ENCODE measurements around the gene RBFOX2.

RBFOX2 gene

DNA sequence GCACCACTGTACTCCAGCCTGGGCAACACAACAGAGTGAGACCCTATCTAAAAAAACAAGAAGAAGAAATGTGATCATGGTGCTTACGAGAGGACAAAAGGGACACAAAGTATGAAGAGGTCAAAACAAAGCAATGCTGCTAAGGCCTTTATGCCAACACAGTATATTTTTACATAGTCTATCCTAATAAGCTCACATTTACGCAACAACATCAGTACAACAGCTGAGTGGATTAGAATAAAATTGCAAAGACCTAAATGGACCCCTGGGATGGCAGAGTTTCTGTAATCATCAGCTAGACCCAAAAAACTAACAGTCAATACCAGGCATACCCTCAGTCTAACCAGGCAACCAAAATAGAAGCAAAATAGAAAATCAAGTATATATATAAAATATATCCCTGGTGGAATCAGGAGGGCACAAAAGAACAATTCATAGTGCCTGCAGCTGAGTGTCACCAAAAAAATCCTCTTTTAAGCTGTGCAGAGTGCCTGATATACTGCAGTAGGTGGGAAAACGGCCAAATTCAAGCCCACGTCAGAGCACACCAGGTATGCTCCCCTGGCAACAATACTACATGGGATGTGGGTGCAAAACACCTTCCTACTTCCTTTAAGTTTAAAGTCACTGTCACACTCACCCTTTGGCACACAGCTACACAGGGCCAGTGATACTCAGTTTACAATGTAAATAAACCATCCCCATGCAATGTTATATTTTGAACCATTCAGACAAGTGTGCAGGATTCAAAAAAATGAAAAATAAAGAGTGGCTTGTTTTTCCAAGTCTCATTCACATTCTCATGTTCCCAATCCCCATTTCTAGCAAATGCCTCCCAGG is 57.8 kb downstream of the RBFOX2 start:
- DNase-seq, result no peak

- no peak for DNase-seq
These were observed 61.6 kb downstream of the RBFOX2 start for GRCh38 chr22:35967046-35967397.

DNA sequence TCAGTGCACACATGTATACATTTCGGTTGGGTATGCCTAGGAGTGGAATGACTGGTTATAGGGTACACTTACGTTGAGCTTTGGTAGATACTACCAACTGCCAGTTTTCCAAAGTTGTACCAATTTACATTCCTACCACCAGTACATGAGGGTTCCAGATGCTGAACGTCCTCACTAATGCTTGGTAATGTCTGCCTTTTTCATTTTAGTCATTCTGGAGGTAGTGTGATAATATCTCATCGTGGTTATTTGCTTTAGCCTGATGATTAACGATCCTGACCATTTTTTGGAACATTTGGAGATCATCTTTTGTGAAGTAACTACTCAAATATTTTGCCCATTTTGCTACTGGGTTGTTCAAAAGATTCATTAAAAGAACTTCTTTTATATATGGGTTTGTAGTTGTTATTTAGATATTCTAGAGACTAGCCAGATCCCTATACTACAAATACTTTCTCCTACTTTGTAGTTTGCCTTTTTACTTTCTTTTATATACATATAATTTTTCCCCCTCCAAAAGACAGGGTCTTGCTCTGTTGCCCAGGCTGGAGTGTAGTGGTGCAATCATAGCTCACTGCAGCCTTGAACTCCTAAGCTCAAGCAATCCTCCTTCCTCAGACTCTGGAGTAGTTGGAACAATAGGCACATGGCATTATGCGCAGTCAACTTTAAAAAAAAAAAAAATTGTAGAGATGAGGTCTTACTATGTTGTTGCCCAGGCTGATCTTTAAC is 62.1 kb downstream of the RBFOX2 start:
- no peak for DNase-seq

DNA sequence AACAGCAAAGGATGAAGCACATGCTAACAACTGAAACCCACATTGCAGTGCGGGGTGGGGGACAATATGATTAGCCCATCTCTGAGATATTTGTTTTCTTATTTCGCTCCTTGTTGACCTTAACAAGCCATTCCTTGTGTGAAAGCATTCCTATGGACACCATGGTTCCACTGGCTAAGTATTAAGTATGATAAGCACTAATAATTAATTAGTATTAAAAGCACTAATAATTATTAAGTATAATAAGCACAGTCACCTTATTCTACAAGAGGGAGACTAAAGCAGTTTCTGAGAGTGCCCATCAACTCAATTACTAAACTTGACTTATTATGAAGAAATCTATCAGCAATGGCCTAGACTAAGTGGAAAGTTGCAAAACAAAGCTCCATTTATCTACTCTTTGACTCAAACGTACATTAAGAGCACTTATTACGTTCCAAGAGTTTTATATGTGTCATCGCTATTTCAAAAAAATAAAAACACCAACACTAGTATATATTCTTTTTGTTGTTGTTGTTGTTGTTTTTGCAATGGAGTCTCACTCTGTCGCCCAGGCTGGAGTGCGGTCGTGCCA is 65.3 kb downstream of the RBFOX2 start:
- DNase-seq, result no peak

GRCh38 chr22:35961480-35962295 is 66.9 kb downstream of the RBFOX2 start:
- DNase-seq, result no peak

GRCh38 chr22:35960854-35961253 is 67.8 kb downstream of the RBFOX2 start:
- no peak for DNase-seq

DNA sequence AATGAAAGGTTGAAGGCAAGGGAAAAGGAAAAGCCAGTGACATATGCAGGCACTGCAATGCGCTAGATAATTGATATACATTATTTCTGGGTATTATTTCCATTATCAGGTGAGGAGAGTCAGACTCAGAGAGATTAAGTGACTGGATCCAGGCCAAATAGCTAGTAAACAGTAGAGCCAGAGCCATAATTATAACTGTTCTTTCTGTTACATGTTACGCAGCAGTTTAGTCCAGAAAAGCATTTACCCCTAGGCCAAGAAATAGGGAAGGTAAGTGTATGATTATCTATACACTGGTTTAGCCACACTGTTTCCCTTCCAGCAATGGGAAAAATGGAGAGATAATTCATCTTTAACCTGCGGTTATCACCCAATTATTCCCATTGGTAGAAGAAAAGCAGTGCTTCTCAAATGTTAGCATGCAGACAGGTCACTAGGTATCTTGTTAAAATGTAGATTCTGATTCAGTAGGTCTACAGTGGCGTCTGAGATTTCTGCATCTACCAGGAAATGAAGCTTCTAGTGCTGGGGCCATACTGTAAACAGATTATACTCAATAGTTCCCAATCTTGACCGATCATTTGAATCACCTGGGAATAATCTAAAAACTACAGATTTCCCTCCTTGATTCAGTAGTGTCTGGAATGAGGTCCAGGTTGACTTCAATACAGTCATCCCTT is 69.4 kb downstream of the RBFOX2 start:
- no peak for DNase-seq

GRCh38 chr22:35958334-35958733 is 70.3 kb downstream of the RBFOX2 start:
- no peak for DNase-seq

- DNase-seq, result no peak
These were observed 71.0 kb downstream of the RBFOX2 start for GRCh38 chr22:35957589-35957988.

- DNase-seq, result no peak
These were observed 71.8 kb downstream of the RBFOX2 start for GRCh38 chr22:35956850-35957249.

- no peak for DNase-seq
These were observed 73.1 kb downstream of the RBFOX2 start for GRCh38 chr22:35955546-35955945.

DNA sequence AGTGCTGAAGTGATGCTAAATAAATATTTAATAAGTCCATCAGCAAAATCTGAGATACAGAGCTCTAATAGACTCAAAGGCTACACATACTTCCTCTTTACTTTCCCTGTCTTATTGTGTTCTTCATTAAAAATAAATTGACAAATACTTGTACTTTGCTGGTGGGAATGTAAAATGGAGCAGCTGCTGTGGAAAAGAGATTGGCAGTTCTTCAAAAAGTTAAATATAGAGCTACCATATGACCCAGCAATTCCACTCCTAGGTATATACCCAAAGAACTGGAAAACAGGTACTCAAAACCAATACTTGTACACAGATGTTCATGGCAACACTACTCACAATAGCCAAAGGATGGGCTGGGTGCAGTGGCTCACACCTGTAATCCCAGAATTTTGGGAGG is 76.0 kb downstream of the RBFOX2 start:
- no peak for DNase-seq

GRCh38 chr22:35950262-35950661 is 78.4 kb downstream of the RBFOX2 start:
- DNase-seq, result no peak

DNA sequence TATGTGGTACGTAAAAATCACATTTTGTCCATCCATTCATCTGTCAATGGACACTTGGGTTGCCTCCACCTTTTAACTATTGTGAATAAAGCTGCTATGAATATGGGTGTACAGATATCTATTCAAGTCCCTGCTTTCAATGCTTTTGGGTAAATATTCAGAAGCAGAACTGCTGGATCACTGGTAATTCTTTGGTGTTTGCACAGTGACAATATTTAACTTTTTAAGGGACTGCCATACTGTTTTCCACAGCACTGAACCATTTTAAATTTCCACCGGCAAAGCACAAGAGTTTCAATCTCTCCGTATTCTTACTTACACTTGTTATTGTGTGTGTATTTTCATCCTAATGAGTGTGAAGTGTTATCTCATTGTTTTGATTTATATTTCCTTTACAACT is 79.4 kb downstream of the RBFOX2 start:
- no peak for DNase-seq

DNA sequence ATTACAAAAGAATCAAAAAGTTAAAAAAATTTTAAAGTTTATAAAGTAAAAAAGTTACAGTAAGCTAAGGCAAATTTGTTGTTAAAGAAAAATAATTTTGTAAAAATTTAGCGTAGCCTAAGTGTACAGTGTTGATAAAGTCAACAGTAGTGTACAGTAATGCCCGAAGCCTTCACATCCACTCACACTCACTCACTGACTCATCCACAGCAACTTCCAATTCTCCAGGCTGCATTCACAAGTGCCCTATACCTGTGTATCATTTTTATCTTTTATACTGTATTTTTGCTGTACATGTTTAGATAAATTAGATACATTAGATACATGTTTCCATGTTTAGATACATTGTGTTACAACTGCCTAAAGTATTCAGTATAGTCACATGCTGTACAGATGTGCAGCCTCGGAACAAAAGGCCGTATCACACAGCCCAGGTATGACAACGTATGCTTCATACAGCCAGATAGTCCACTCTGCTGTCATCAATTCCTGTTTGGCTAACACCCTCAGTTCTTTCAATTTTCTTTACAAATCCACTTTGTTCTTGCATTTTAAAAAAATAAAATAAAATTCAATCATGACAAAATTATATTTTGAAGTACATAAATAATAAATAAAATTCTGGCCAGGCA is 80.7 kb downstream of the RBFOX2 start:
- DNase-seq, result no peak

DNA sequence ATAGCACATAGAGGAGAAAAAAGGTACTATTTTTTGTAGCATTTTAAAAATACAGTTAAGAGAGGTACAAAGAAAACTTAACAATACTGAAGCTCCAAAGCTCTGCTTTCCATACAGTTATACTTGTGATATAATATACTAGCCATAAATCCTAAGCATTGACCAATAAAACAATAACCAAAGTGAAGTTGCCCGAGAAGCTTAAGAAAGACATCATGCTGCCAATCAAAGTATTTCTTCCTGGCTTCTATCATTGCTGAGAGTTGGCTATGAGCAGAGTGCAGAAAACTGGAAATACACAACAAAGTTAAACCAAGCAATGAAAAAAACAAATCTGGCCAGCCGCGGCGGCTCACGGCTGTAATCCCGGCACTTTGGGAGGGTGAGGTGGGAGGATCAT is 84.2 kb downstream of the RBFOX2 start:
- no peak for DNase-seq

GRCh38 chr22:35940166-35940565 is 88.5 kb downstream of the RBFOX2 start:
- no peak for DNase-seq

GRCh38 chr22:35938226-35938625 is 90.4 kb downstream of the RBFOX2 start:
- DNase-seq, result no peak

DNA sequence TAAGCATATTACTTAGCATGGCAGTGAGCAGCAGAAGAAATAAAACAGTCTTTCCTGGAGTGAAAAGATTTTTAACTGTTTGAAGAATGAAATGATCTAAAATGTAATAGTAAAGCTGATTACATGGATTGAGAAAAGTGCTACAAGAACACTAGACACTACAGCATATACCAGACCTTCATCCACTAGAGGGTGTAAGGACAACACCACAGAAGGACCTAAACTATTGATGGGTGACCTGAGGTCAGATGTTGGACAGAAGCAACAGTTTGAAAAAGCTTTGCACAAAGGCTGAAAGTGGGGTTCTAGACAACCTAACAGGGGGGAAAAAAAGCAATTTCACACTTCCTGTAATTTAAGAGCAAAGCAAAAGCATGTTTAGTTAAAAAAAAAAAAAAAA is 97.7 kb downstream of the RBFOX2 start:
- DNase-seq, result peak; percentile 27

DNA sequence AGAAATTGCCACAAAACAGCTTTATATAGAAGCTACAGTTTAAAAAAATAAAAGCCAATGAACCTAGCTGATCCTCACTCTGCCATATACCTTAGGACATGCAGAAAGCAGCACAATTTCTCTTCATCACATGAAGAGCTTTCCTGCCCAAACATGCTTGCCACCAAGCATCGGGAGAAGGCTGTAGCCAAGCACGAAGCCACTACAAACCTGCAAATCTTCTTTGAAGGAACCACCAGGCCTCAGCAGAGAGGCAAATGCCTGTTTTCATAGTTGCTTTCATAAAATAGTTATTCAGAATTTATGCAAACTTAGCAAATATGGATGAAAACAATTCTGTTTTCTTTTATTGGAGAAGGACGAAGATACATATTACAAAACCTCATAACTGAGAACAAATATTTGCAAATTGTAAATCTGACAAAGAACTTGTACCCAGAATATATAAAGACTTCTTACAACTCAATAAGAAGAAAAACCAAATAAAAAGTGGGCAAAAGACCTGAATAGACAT is 100.3 kb downstream of the RBFOX2 start:
- no peak for DNase-seq

- no peak for DNase-seq
These were observed 105.6 kb downstream of the RBFOX2 start for GRCh38 chr22:35923026-35923425.

GRCh38 chr22:35921777-35922176 is 106.8 kb downstream of the RBFOX2 start:
- DNase-seq, result peak; percentile 60

Measured in MV-4-11 (cell line).